ENCODE data around the gene ASTN2.

GRCh38 chr9:117305454-117305853 lies 109.4 kb downstream of the ASTN2 start:
- TF ChIP-seq, protein P1, sequence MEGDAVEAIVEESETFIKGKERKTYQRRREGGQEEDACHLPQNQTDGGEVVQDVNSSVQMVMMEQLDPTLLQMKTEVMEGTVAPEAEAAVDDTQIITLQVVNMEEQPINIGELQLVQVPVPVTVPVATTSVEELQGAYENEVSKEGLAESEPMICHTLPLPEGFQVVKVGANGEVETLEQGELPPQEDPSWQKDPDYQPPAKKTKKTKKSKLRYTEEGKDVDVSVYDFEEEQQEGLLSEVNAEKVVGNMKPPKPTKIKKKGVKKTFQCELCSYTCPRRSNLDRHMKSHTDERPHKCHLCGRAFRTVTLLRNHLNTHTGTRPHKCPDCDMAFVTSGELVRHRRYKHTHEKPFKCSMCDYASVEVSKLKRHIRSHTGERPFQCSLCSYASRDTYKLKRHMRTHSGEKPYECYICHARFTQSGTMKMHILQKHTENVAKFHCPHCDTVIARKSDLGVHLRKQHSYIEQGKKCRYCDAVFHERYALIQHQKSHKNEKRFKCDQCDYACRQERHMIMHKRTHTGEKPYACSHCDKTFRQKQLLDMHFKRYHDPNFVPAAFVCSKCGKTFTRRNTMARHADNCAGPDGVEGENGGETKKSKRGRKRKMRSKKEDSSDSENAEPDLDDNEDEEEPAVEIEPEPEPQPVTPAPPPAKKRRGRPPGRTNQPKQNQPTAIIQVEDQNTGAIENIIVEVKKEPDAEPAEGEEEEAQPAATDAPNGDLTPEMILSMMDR (conservative IDR thresholded peaks at IDR 0.05; ENCODE audit: low read length) = no peak
- TF ChIP-seq EZH2phosphoT487 (IDR thresholded peaks at IDR 0.05; ENCODE audit: borderline replicate concordance, low read depth, low read length) = no peak
